GM12801 (cell line): ENCODE results near the gene ST6GALNAC2.

ENCODE experiments used
- TF ChIP-seq, protein P1 (sequence below): IDR thresholded peaks from one replicate; pipeline ENCODE4 v1.5.1; 2011; ENCODE audit warnings: control low read depth; ENCODE audit not compliant: insufficient read length; ENCODE audit errors: extremely low read depth

Gene ST6GALNAC2

DNA sequence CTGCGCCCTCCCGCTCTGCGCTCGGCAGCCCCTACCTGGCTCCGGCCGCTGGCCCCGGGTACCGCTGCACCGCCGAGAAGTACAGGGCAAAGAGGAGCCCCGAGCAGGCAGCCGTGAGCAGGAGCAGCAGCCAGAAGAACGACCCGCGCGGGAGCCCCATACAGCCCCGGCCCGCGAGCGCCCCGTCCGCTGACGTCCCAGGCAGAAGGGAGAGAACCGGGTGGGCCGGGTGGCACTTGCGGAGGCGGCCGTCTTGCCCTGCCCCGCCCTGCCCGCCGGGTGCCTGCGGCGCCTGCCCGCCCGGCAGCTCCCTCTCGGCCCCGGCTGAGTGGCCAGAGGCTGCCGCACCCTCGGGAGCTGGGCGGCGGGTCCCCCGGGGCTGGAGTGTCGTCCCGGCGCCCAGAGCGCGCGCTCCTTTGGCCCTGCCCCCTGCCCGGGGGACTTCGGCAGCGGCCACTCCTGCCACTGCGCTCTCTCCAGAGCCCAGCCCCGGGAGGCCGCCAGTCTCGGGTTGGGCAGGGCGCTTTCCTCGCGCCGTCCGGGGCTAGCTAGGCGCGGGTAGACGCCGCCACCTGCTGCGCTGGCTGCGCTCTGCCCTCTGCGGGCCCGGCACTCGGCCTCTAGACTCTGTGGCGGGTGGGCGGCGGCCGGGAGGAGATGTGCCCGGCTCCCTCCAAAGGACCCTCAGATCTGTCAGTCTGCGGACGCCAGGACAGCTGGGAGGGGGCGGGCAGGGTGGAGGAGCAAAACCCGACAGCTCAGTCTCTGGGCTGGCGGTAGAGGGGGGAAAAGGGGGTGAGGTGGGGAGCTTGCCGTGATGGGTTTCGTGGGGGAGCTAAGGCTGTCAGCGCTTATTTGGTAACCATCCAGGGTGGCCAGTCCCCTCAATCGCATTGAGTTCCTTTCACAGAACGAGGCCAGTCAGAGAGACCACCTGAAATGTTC, at the start of gene ST6GALNAC2:
TSS of gene ST6GALNAC2 (minus strand) at position 212 of the 945 bp plus-strand sequence. CDS start at position 160, 52 bp downstream.
- TF ChIP-seq, protein P1, sequence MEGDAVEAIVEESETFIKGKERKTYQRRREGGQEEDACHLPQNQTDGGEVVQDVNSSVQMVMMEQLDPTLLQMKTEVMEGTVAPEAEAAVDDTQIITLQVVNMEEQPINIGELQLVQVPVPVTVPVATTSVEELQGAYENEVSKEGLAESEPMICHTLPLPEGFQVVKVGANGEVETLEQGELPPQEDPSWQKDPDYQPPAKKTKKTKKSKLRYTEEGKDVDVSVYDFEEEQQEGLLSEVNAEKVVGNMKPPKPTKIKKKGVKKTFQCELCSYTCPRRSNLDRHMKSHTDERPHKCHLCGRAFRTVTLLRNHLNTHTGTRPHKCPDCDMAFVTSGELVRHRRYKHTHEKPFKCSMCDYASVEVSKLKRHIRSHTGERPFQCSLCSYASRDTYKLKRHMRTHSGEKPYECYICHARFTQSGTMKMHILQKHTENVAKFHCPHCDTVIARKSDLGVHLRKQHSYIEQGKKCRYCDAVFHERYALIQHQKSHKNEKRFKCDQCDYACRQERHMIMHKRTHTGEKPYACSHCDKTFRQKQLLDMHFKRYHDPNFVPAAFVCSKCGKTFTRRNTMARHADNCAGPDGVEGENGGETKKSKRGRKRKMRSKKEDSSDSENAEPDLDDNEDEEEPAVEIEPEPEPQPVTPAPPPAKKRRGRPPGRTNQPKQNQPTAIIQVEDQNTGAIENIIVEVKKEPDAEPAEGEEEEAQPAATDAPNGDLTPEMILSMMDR: no peak

DNA sequence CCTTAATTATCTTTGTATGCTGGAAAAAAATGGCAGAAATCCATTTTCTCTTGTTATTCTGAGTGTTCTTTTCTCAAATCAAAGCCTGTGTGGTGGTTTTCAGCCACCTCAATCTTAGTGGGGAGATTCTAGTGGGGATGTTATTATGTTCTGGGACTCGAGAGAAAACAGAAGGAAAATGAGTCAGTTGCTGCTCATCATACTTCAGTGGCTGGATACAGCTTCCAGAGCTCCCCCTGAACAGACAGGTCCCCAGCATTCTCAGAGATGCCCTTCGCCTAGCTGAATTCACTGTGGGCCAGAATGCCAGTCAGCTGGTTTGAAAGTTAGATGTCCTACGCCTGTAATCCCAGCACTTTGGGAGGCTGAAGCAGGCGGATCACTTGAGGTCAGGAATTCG, 49.4 kb upstream of the ST6GALNAC2 start:
- TF ChIP-seq, protein P1: no peak

DNA sequence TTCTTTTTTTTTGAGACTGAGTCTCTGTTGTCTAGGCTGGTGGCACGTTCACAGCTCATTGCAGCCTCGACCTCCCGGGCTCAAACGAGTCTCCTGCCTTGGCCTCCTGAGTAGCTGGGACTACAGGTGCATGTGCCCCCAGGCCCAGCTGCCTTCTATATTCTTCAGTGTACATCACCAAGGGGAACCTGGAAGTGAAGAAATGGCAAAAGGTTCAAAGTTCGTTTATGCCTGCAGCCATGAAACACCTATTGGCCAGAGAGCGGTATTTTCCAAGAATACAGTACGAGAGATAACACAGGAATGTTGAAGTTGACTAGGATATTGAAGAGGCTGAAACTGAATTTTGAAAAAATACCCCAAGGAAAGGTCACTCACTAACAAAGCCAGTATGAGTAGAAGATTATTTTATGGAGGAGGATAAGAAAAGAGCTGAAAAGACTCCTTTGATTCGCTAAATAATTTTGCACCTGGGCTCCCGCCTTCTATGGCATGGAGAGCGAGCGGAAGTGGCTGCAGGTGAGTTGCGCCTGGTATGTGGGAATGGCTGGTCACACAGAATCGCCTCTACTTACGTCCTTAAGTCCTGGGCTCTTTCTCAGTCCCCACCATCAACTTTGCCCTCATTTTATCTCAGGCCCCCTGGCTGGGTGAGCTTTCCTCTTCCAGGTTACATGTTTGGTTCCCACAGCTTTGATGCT, 48.1 kb upstream of the ST6GALNAC2 start:
- TF ChIP-seq, protein P1: no peak

DNA sequence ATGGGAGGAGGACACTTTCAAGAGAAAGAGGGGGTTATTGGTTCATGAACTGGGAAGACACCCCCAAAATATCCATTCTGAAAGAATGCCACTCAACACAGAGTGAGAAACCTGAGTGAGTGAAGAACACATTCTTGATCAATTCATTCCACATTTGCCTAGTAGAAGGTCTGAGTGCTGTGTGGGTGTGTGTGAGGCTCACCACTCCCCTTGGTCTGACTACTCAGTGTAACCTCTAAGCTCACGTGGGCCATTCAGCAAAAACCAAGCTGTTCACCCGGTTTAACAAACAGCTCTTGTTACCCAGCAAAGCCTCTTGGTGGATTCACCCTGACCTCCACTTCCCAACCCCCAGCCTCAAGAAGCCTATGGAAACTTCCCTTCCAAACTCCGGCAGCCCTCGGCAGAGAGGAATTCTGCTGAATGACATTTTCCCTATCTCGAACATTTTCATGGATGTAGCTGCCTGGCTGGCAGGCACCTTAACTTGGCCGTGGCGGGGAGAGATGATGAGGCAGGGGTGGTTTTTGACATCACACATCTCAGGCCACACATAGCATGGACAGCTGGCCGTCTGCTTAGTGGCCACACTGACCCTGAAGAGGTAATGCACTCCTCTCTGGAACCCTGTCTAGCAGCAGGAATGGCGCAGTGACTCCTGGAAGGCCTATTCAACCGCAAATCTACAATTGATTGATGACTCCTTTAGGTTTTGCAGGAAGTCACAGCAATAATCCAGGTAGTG, 46.3 kb upstream of the ST6GALNAC2 start:
- TF ChIP-seq, protein P1: no peak

DNA sequence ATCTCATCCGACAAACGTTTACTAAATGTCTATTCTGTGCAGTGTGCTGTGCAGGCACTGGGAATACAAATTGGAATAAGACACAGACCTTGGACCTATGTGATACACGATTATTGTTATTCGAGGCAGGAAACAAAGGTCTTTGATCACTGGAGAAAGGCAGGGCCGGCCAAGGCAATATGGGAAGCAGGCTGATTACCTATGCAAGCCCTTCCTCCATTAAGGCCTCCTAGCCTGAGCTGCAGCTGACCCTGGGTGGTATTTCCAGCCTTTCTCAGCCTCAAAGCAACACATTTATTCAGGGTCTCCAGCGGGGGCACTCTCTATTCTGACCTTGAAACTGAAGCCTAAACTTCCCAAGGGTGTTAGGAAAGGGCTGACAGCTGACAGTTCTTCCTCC, 44.5 kb upstream of the ST6GALNAC2 start:
- TF ChIP-seq, protein P1: no peak

DNA sequence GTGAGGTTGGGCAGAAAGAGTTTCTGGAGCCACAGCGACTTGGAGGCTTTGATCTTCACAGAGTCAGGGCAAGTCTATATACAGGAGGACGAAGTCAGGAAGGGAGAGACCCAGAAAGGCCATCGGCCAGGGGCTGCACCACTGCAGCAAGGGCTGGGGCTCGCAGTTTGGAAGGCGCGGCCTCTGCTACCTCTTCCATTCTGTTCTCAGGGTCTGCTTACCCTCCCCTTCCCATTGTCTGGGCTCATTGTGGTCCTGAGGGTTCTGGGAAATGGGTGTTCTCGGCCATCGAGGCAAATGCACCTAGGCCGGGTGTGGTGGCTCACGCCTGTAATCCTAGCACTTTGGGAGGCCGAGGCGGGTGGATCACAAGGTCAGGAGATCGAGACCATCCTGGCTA, 41.9 kb upstream of the ST6GALNAC2 start:
- TF ChIP-seq, protein P1: no peak

DNA sequence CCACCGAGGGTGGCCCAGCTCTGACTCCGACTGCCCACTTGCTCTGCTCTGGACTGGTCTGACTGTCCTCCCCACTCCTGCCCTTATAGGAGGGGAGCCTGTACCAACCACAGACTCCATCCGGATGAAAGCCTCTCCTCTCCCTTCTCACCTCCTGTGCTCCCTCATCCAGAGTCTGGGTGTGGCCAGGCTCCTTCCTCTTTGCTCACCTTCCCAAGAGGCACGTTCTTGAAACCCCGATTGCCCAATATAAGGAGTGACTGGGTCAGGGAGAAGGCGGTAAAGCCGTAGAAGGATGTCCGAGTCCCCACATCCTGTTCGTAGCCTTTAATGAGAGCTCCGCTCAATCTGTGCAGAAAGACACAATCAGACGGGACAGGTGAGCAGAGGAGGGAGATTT, 40.8 kb upstream of the ST6GALNAC2 start:
- TF ChIP-seq, protein P1: no peak
